GM12872 (cell line): ENCODE data around the gene CD27.

Experiments
- TF ChIP-seq, protein P1 (sequence below): IDR thresholded peaks from 3 replicates; pipeline ENCODE4 v1.5.1; 2011; ENCODE audit warnings: low read depth, mild to moderate bottlenecking, low read length, moderate library complexity; ENCODE audit not compliant: insufficient read depth

The CD27 gene

DNA sequence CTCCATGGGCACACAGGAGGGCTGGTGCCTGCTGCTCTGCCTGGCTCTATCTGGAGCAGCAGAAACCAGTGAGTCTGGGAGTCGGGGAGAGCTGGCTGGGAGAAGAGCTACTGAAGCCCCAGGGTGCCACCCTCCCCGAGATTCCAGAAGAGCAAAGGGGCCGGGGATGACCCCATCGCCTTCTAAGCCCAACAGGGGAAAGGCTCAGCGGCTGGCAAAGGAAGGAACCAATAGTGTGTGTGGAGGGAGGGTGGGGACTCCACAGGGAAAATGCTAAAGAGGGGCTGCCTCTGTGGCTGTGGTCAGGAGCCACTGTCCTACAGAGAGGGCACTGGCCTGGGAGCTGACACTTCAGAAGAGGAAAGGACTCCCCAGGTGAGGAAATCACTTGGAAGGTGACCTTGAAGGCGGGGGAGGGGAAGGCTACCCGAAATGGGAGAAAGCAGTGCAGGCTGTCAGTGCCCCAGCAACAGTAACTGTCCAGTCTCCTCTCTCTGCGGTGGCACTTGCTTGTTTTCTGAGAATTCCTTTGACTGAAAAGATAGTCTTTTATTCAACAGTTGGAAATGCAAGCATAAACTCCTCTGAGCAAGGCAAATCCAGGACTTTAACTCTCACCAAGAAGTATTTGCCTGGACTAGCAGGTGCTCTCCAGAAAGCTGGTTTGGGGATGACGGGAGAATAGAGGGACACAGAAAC, 7.6 kb downstream of the CD27 start:
- TF ChIP-seq, protein P1, sequence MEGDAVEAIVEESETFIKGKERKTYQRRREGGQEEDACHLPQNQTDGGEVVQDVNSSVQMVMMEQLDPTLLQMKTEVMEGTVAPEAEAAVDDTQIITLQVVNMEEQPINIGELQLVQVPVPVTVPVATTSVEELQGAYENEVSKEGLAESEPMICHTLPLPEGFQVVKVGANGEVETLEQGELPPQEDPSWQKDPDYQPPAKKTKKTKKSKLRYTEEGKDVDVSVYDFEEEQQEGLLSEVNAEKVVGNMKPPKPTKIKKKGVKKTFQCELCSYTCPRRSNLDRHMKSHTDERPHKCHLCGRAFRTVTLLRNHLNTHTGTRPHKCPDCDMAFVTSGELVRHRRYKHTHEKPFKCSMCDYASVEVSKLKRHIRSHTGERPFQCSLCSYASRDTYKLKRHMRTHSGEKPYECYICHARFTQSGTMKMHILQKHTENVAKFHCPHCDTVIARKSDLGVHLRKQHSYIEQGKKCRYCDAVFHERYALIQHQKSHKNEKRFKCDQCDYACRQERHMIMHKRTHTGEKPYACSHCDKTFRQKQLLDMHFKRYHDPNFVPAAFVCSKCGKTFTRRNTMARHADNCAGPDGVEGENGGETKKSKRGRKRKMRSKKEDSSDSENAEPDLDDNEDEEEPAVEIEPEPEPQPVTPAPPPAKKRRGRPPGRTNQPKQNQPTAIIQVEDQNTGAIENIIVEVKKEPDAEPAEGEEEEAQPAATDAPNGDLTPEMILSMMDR = no peak

DNA sequence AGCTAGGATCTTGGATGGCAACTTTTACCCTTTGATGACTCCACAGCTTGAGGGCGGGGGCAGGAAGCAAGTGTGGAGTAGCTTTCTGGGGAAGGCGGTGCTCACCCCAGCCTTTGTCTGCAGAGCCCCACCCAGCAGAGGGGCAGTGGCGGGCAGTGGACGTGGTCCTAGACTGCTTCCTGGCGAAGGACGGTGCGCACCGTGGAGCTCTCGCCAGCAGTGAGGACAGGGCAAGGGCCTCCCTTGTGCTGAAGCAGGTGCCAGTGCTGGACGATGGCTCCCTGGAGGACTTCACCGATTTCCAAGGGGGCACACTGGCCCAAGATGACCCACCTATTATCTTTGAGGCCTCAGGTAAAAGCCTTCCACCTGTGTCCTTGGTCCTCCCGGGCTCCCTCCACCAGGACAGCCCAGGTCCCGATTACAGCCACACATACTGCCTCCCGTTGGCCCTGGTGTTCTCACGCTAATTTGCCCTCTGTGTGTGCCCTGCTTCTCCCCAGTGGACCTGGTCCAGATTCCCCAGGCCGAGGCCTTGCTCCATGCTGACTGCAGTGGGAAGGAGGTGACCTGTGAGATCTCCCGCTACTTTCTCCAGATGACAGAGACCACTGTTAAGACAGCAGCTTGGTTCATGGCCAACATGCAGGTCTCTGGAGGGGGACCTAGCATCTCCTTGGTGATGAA, 8.3 kb downstream of the CD27 start:
- TF ChIP-seq, protein P1 = no peak

DNA sequence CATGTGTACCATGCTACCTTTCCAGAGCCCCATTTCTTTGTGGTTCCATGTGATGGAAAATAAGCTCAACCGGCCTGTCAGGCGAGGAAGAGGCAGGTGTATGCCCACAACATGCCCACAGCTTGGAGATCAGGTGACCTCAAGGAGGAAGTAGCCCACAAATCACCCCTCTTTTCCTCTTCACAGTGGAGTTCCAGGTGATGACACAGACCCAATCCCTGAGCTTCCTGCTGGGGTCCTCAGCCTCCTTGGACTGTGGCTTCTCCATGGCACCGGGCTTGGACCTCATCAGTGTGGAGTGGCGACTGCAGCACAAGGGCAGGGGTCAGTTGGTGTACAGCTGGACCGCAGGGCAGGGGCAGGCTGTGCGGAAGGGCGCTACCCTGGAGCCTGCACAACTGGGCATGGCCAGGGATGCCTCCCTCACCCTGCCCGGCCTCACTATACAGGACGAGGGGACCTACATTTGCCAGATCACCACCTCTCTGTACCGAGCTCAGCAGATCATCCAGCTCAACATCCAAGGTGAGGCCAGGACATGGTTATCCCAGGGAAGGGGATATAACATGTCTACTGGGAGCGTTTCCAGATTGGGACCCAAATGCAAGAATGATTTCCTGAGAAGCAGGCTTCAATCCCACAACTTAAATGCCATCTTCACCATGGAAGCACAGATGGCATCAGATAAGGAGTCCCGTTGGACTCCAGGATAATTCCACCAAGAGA, 12.6 kb downstream of the CD27 start:
- TF ChIP-seq, protein P1 = no peak

DNA sequence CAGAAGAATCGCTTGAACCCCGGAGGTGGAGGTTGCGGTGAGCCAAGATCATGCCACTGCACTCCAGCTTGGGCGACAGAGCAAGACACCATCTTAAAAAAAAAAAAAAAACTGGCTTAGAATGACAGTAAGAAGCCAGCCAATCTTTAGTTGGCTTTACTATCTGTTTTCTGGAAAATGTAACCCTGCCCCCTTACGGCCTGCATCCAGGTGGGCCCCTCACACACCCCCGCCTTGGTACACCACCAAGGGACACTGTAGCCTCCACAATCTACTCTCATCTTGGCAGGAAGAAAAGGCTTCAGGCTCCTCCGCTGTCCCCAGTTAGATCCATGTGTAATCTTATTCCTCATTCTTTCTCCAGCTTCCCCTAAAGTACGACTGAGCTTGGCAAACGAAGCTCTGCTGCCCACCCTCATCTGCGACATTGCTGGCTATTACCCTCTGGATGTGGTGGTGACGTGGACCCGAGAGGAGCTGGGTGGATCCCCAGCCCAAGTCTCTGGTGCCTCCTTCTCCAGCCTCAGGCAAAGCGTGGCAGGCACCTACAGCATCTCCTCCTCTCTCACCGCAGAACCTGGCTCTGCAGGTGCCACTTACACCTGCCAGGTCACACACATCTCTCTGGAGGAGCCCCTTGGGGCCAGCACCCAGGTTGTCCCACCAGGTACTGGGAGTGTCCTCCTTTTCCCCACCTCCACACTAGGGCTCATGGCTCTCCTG, 13.7 kb downstream of the CD27 start:
- TF ChIP-seq, protein P1 = no peak

DNA sequence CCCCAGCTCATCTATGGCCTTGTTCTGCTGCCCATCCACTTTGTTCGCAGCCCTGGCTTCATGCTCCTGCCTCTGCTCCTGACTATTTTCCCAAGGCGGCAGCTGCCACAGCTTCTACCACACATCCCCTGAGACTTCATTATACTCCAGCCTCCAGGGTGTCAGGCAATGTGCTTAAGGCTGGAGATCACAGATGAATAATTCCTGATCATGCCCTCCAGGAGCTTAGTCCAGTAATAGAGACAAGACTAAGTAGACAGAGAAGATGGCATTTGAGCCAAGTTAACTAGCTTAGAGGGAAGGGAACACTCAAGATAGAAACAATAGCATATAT, 14.2 kb downstream of the CD27 start:
- TF ChIP-seq, protein P1 = no peak

DNA sequence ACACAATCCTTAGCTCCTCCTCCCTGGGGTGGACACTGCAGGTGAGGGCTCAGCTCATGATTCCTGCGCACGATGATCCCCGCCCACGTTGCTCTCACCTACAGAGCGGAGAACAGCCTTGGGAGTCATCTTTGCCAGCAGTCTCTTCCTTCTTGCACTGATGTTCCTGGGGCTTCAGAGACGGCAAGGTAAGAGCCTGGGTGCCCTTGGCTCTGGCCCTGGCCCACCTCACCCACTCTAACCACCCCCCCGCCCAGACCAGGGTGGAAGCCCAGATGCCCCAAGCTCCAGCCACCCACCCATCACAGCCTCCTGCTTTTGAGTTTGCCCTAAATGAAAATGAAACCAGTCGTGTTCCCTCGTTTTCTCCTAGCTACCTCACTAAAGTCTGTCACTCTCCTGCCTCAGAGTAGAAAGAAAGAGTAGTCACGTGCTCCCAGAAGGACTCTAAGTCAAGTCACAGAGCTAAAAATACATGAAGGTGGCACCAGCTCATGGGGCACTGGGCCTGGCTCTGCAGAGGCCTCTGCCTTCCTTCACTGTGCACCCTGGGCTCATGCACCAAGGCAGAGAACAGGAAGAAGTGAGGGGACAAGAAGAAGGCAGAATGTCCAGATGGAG, 16.1 kb downstream of the CD27 start:
- TF ChIP-seq, protein P1 = no peak
